H1 (cell line): ENCODE results near the gene NADSYN1. TPM values are rescaled to one million over a fixed set of nuclear protein-coding genes. Genes with fewer than 3 reads are reported as not detected.

Experiments used
- CTCF ChIA-PET: fragments of 300-600 bp; sonication (Branson Sonifier 250); formaldehyde crosslinking; loops from one replicate; lab custom pipeline; 2021; ENCODE audit not compliant: partially characterized antibody; lab: Charles Lee
- POLR2A ChIA-PET: fragments of 300-600 bp; sonication (Branson Sonifier 250); formaldehyde crosslinking; loops from one replicate; lab custom pipeline; 2021; ENCODE audit warnings: inconsistent platforms; ENCODE audit not compliant: partially characterized antibody; lab: Charles Lee
- DNase-seq, 2 experiments: peaks; one replicate each; pipeline versions ENCODE4 v3.0.0 to v3.0.0-alpha.2; 2010 to 2022; ENCODE audit warnings: low spot score in 2 of 2, low read depth in 1 of 2, mixed read lengths in 1 of 2
- FAIRE-seq: peaks from 2 replicates; lab custom pipeline; 2011; peaks lifted over from hg19 to GRCh38; lab: Jason Lieb, UNC
- H2AFZ ChIP-seq: 2 replicates; pipeline ENCODE4 v1.8.1; 2012; ENCODE audit warnings: low read length, inconsistent platforms
- H2AK5ac ChIP-seq: 2 replicates; pipeline ENCODE4 v1.6.1; 2013; ENCODE audit warnings: low read depth, low read length
- H2BK120ac ChIP-seq: replicated peaks from 2 replicates; pipeline ENCODE3; 2013; ENCODE audit warnings: low read depth, low read length, inconsistent platforms
- H2BK12ac ChIP-seq: 2 replicates; pipeline ENCODE4 v1.6.1; 2013; ENCODE audit warnings: low read depth, low read length
- H2BK15ac ChIP-seq: 2 replicates; pipeline ENCODE4 v1.6.1; 2013; ENCODE audit warnings: low read length
- H2BK20ac ChIP-seq: 2 replicates; pipeline ENCODE4 v1.6.1; 2013; ENCODE audit warnings: low read length
- H2BK5ac ChIP-seq: 2 replicates; pipeline ENCODE4 v1.6.1; 2013; ENCODE audit warnings: low read depth, low read length
- H3K14ac ChIP-seq: 2 replicates; pipeline ENCODE4 v1.6.1; 2013; ENCODE audit warnings: inconsistent platforms; ENCODE audit not compliant: insufficient read length
- H3K18ac ChIP-seq: 2 replicates; pipeline ENCODE4 v1.6.1; 2013; ENCODE audit warnings: low read length; ENCODE audit errors: extremely low read depth
- H3K23ac ChIP-seq: 2 replicates; pipeline ENCODE4 v1.6.1; 2013; ENCODE audit warnings: inconsistent platforms; ENCODE audit not compliant: insufficient read length
- H3K23me2 ChIP-seq: 2 replicates; pipeline ENCODE4 v1.6.1; 2013; ENCODE audit warnings: low read depth, low read length
- H3K27ac ChIP-seq: 2 replicates; pipeline ENCODE4 v1.6.1; 2011; ENCODE audit warnings: low read depth, low read length, inconsistent platforms
- H3K27me3 ChIP-seq, 4 experiments: replicated peaks in 1 of 4; 1 replicate in 1 of 4; 2 replicates in 3 of 4; pipeline versions ENCODE4 v1.6.1 to v1.8.1; 2011 to 2013; ENCODE audit warnings: low read length in 3 of 4, mild to moderate bottlenecking in 3 of 4, inconsistent platforms in 2 of 4, mixed read lengths in 2 of 4, moderate library complexity in 1 of 4; ENCODE audit not compliant: control insufficient read depth in 3 of 4, insufficient read depth in 3 of 4; ENCODE audit errors: extremely low read depth in 1 of 4
- H3K36me3 ChIP-seq, 4 experiments: 2 replicates each; pipeline versions ENCODE4 v1.6.1 to v1.8.1; 2011 to 2013; ENCODE audit warnings: mild to moderate bottlenecking in 4 of 4, low read length in 3 of 4, moderate library complexity in 2 of 4, control low read depth in 1 of 4, inconsistent platforms in 1 of 4; ENCODE audit not compliant: insufficient read depth in 4 of 4, control insufficient read depth in 2 of 4
- H3K4ac ChIP-seq: replicated peaks from 2 replicates; pipeline ENCODE3; 2013; ENCODE audit warnings: low read length, low read depth, mixed read lengths, inconsistent platforms; ENCODE audit not compliant: insufficient read length
- H3K4me1 ChIP-seq, 4 experiments: replicated peaks in 1 of 4; 1 replicate in 1 of 4; 2 replicates in 3 of 4; pipeline versions ENCODE4 v1.6.1 to v1.8.1; 2011 to 2013; ENCODE audit warnings: low read length in 3 of 4, inconsistent platforms in 2 of 4, mixed read lengths in 1 of 4; ENCODE audit not compliant: insufficient read depth in 4 of 4, control insufficient read depth in 3 of 4
- H3K4me2 ChIP-seq, 2 experiments: 2 replicates each; pipeline versions ENCODE4 v1.6.1 to v1.8.1; 2011 to 2013; ENCODE audit warnings: low read depth in 2 of 2, low read length in 2 of 2, control low read depth in 1 of 2, inconsistent platforms in 1 of 2, mild to moderate bottlenecking in 1 of 2; ENCODE audit not compliant: insufficient read depth in 1 of 2
- H3K4me3 ChIP-seq, 4 experiments: fragments of 200-600, 300-600 bp in 1 of 4; sonication (generic), shearing (Covaris generic), sonication (Bioruptor Twin) in 1 of 4; 2 replicates each; pipeline versions ENCODE4 v1.5.1 to v1.8.1; 2011 to 2016; ENCODE audit warnings: low read length in 4 of 4, low read depth in 3 of 4, control low read depth in 2 of 4, inconsistent platforms in 2 of 4, mild to moderate bottlenecking in 2 of 4, mixed read lengths in 1 of 4, moderate library complexity in 1 of 4; ENCODE audit not compliant: insufficient read depth in 2 of 4; ENCODE audit errors: extremely low read depth in 1 of 4
- H3K56ac ChIP-seq: replicated peaks from 2 replicates; pipeline ENCODE3; 2013; ENCODE audit warnings: low read depth, mild to moderate bottlenecking, mixed read lengths, low read length, inconsistent platforms; ENCODE audit not compliant: insufficient read length
- H3K79me1 ChIP-seq: 2 replicates; pipeline ENCODE4 v1.6.1; 2013; ENCODE audit warnings: low read depth, low read length, control low read depth
- H3K79me2 ChIP-seq, 2 experiments: 2 replicates each; pipeline versions ENCODE4 v1.6.1 to v1.8.1; 2012 to 2013; ENCODE audit warnings: low read length in 2 of 2, mild to moderate bottlenecking in 2 of 2, inconsistent platforms in 1 of 2; ENCODE audit not compliant: insufficient read depth in 2 of 2, control insufficient read depth in 1 of 2
- H3K9ac ChIP-seq, 4 experiments: replicated peaks in 1 of 4; 1 replicate in 1 of 4; 2 replicates in 3 of 4; pipeline versions ENCODE4 v1.6.1 to v1.8.1; 2011 to 2013; ENCODE audit warnings: low read depth in 3 of 4, low read length in 3 of 4, control low read depth in 2 of 4, mild to moderate bottlenecking in 2 of 4, moderate library complexity in 2 of 4, inconsistent platforms in 1 of 4; ENCODE audit errors: extremely low read depth in 1 of 4
- H3K9me3 ChIP-seq, 2 experiments: 2 replicates each; pipeline versions ENCODE4 v1.6.1 to v1.8.1; 2012 to 2013; ENCODE audit warnings: mild to moderate bottlenecking in 2 of 2, moderate library complexity in 2 of 2, control low read depth in 1 of 2, inconsistent platforms in 1 of 2, low read depth in 1 of 2, low read length in 1 of 2, mixed read lengths in 1 of 2; ENCODE audit not compliant: insufficient read depth in 2 of 2
- H4K20me1 ChIP-seq, 2 experiments: replicated peaks in 1 of 2; 2 replicates each; pipeline versions ENCODE3 to v1.8.1; 2011 to 2013; ENCODE audit warnings: inconsistent platforms in 2 of 2, low read length in 2 of 2, mild to moderate bottlenecking in 1 of 2; ENCODE audit not compliant: insufficient read depth in 2 of 2, control insufficient read depth in 1 of 2
- H4K5ac ChIP-seq: 2 replicates; pipeline ENCODE4 v1.6.1; 2013; ENCODE audit warnings: low read length, low read depth, mixed read lengths, inconsistent platforms; ENCODE audit not compliant: insufficient read length
- H4K8ac ChIP-seq: 2 replicates; pipeline ENCODE4 v1.8.0; 2013; ENCODE audit warnings: mild to moderate bottlenecking, moderate library complexity, low read length, inconsistent platforms; ENCODE audit not compliant: insufficient read depth; ENCODE audit errors: extremely low read depth
- H4K91ac ChIP-seq: replicated peaks from 2 replicates; pipeline ENCODE3; 2013; ENCODE audit warnings: low read length, mixed read lengths, inconsistent platforms; ENCODE audit not compliant: insufficient read length
- ATF3 ChIP-seq: IDR thresholded peaks from 2 replicates; pipeline ENCODE4 v1.6.1; 2011; ENCODE audit warnings: low read depth, mild to moderate bottlenecking, low read length; ENCODE audit not compliant: insufficient read depth
- CBX5 ChIP-seq: fragments of 300-800, 300-1000 bp; sonication (generic); IDR thresholded peaks from 2 replicates; pipeline ENCODE4 v1.7.1; 2016; ENCODE audit warnings: antibody characterized with exemption, low read length, low read depth
- CREB1 ChIP-seq: IDR thresholded peaks from 2 replicates; pipeline ENCODE4 v1.6.1; 2012; ENCODE audit warnings: inconsistent platforms
- KDM4A ChIP-seq: IDR thresholded peaks from one replicate; pipeline ENCODE4 v1.7.1; 2012; ENCODE audit warnings: low read depth, mild to moderate bottlenecking, moderate library complexity, low read length, inconsistent platforms; ENCODE audit not compliant: severe bottlenecking
- NRF1 ChIP-seq: IDR thresholded peaks from 2 replicates; pipeline ENCODE4 v1.6.1; 2011; ENCODE audit warnings: mild to moderate bottlenecking, low read depth, low read length, improper control_type of control experiment
- POLR2A ChIP-seq, 2 experiments: IDR thresholded peaks; 1 replicate in 1 of 2; 2 replicates in 1 of 2; pipeline ENCODE4 v1.6.1; 2011; ENCODE audit warnings: low read depth in 2 of 2, low read length in 2 of 2, mild to moderate bottlenecking in 2 of 2; ENCODE audit errors: control extremely low read depth in 1 of 2
- RAD21 ChIP-seq, 2 experiments: IDR thresholded peaks in 1 of 2; conservative IDR thresholded peaks in 1 of 2; 2 replicates each; pipeline ENCODE4 v1.6.1; 2011; ENCODE audit warnings: low read depth in 2 of 2, low read length in 2 of 2, improper control_type of control experiment in 1 of 2, inconsistent platforms in 1 of 2, mild to moderate bottlenecking in 1 of 2, moderate library complexity in 1 of 2
- SAP30 ChIP-seq: fragments of 300-600 bp; sonication (generic); IDR thresholded peaks from 2 replicates; pipeline ENCODE4 v1.7.1; 2012; ENCODE audit warnings: low read length, moderate library complexity, mild to moderate bottlenecking, inconsistent platforms; ENCODE audit not compliant: insufficient read depth, insufficient replicate concordance
- SP4 ChIP-seq: IDR thresholded peaks from 2 replicates; pipeline ENCODE4 v1.6.1; 2012; ENCODE audit warnings: low read length, inconsistent platforms
- WGBS, 2 experiments: shearing (Covaris generic) in 1 of 2; methylation state at CpG; one replicate each; pipeline versions ENCODE4 v1.1.6 to v1.1.7; 2013 to 2015; ENCODE audit warnings: low lambda C conversion rate in 2 of 2, mixed read lengths in 2 of 2, inconsistent platforms in 1 of 2, low coverage in 1 of 2, missing lambda C conversion rate in 1 of 2; ENCODE audit not compliant: insufficient replicate concordance in 2 of 2, insufficient coverage in 1 of 2, insufficient read length in 1 of 2; ENCODE audit errors: extremely low coverage in 1 of 2, missing lambda C conversion rate in 1 of 2; 5-methylcytosine and 5-hydroxymethylcytosine counted together
- polyA plus RNA-seq, 7 experiments: library from polyadenylated mRNA; depleted of rRNA in 3 of 7; stranded (reverse) in 5 of 7; unstranded in 2 of 7; fragments of >200 nt in 5 of 7; fragments of 200-250 nt in 2 of 7; gene quantifications; 1 replicate in 5 of 7; 2 replicates in 1 of 7; 4 replicates in 1 of 7; pipeline versions ENCODE4 v1.2.1 to v1.2.3, GENCODE V29; 2011 to 2013; ENCODE audit warnings: missing spikeins in 2 of 7, mixed read lengths in 2 of 7
- total RNA-seq: library from RNA; stranded (reverse); fragmentation: NEBNext Ultra II Directional; extraction: Animal tissue kit (Norgen Biotek cat#: 25700); gene quantifications from 2 replicates; pipeline ENCODE4 v1.2.1, GENCODE V29; 2021

The NADSYN1 gene
- total and polyA plus RNA-seq, 2 of the 8 experiments (the other 6 are each of a cell fraction or from before 2014, with no cell fraction given) = 38.3 to 38.6 TPM

GRCh38 chr11:71448257-71449171 is 4.5 kb upstream of the NADSYN1 start, which contains the start of gene DHCR7:
Gene DHCR7, minus strand, starts transcription at chr11:71448393. Its CDS starts 3,441 bp downstream, at chr11:71444952.
- DNase-seq = peak; percentile 86 to 97
- H2AFZ ChIP-seq = peak within 1 kb of the TSS; percentile 74; the same call in 1 of the 2 replicates
- peak within 1 kb of the TSS; percentile 95 for H4K5ac ChIP-seq
- H3K18ac ChIP-seq = peak within 1 kb of the TSS; percentile 99
- peak within 1 kb of the TSS; percentile 99 for H2BK5ac ChIP-seq
- H2BK15ac ChIP-seq = peak within 1 kb of the TSS; percentile 97; the same call in 1 of the 2 replicates
- no peak within 1 kb of the TSS for H2AK5ac ChIP-seq
- peak within 1 kb of the TSS; percentile 76 for H3K27ac ChIP-seq
- peak within 1 kb of the TSS; percentile 34 for H2BK120ac ChIP-seq
- no peak for FAIRE-seq
- H3K27me3 ChIP-seq = no peaks in the 10 kb centered on the region
- peaks cover 21% of the 10 kb centered on the region for H3K23me2 ChIP-seq
- peak within 1 kb of the TSS; percentile 99 for H4K91ac ChIP-seq
- H3K14ac ChIP-seq = no peak within 1 kb of the TSS
- peaks cover 14% of the 10 kb centered on the region for H3K79me1 ChIP-seq
- ChIA-PET CTCF (interaction anchor here (0.9 to 1.8 kb wide), 5 partner anchors 22 to 132 kb away, joined by 4 read pairs; no protein-coding TSS in a partner anchor), POLR2A (interaction anchor here (0.6 to 1.9 kb wide), 6 partner anchors 10 to 57 kb away, joined by 3 to 6 read pairs (median 4); no protein-coding TSS in a partner anchor)
- H2BK12ac ChIP-seq = peak within 1 kb of the TSS; percentile 92; the same call in 1 of the 2 replicates
- peak within 1 kb of the TSS; percentile 87 for H3K4ac ChIP-seq
- H3K9me3 ChIP-seq = no peaks in the 10 kb centered on the region
- H4K8ac ChIP-seq = peak within 1 kb of the TSS; percentile 30; the same call in 1 of the 2 replicates
- peaks cover 11 to 38% (median 21%) of the 10 kb centered on the region in 4 experiments for H3K36me3 ChIP-seq
- WGBS, 2 experiments = 2% methylated on average over 58 of the region's 78 CpGs; no CpG with 5 or more reads in 1 of the 2 experiments
- peak within 1 kb of the TSS; percentile 77 to 98 (median 91) for H3K4me3 ChIP-seq
- H3K9ac ChIP-seq = peak within 1 kb of the TSS in 3 of 4 experiments; percentile 49 to 74 (median 58); a peak in 6 of 7 replicates
- no peak within 1 kb of the TSS for H3K23ac ChIP-seq
- peaks cover 0 to 53% of the 10 kb centered on the region in 2 experiments; a peak in 3 of 4 replicates for H3K79me2 ChIP-seq
- H3K4me2 ChIP-seq = peak within 1 kb of the TSS; percentile 75 to 100
- H3K4me1 ChIP-seq = peaks cover 3 to 16% (median 9%) of the 10 kb centered on the region in 4 experiments; a peak in 5 of 7 replicates
- H4K20me1 ChIP-seq = peaks cover 2 to 16% of the 10 kb centered on the region in 2 experiments
- no peak within 1 kb of the TSS for H2BK20ac ChIP-seq
- peak within 1 kb of the TSS; percentile 95 for H3K56ac ChIP-seq
- TF ChIP-seq SAP30 (peak; percentile 81), ATF3 (peak; percentile 32; the same call in 1 of the 2 replicates), POLR2A (IDR thresholded peaks at IDR 0.05; ENCODE audit: control extremely low read depth in 1 of 2, low read depth in 2 of 2, low read length in 2 of 2) (peak in 1 of 2 experiments; percentile 66; a peak in 1 of 3 replicates), RAD21 (IDR thresholded peaks at IDR 0.05 in 1 of 2, conservative IDR thresholded peaks at IDR 0.05 in 1 of 2; ENCODE audit: low read depth in 2 of 2, low read length in 2 of 2) (no peak), CREB1 (peak; percentile 76; the same call in 1 of the 2 replicates), NRF1 (no peak), CBX5 (no peak), SP4 (peak; percentile 87; the same call in 1 of the 2 replicates), KDM4A (peak; percentile 87)
